ENCODE data around the gene JMJD4.

DNA sequence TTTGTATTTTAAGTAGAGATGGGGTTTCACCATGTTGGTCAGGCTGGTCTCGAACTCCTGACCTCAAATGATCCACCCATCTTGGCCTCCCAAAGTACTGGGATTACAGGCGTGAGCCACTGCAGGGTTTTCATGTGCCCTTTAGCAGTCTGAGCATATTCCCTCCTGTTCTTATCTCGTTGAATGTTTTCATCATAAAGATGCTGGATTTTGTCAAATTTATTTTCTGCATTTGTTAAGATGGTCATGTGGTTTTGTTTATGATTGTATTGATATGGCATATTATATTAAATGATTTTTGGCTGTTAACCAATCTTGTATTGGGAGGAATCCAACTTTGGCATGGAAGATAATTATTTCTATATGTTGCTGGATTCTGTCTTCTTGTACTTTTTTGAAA lies 8.8 kb downstream of the JMJD4 start:
- TF ChIP-seq, protein P1, sequence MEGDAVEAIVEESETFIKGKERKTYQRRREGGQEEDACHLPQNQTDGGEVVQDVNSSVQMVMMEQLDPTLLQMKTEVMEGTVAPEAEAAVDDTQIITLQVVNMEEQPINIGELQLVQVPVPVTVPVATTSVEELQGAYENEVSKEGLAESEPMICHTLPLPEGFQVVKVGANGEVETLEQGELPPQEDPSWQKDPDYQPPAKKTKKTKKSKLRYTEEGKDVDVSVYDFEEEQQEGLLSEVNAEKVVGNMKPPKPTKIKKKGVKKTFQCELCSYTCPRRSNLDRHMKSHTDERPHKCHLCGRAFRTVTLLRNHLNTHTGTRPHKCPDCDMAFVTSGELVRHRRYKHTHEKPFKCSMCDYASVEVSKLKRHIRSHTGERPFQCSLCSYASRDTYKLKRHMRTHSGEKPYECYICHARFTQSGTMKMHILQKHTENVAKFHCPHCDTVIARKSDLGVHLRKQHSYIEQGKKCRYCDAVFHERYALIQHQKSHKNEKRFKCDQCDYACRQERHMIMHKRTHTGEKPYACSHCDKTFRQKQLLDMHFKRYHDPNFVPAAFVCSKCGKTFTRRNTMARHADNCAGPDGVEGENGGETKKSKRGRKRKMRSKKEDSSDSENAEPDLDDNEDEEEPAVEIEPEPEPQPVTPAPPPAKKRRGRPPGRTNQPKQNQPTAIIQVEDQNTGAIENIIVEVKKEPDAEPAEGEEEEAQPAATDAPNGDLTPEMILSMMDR (IDR thresholded peaks at IDR 0.05; ENCODE audit: low read depth, low read length), result no peak
- no peak for TF ChIP-seq EZH2phosphoT487 (IDR thresholded peaks at IDR 0.05; ENCODE audit: low read depth)

All from OCI-LY3 (cell line).